ENCODE data around the gene TEX11.

TEX11 gene

DNA sequence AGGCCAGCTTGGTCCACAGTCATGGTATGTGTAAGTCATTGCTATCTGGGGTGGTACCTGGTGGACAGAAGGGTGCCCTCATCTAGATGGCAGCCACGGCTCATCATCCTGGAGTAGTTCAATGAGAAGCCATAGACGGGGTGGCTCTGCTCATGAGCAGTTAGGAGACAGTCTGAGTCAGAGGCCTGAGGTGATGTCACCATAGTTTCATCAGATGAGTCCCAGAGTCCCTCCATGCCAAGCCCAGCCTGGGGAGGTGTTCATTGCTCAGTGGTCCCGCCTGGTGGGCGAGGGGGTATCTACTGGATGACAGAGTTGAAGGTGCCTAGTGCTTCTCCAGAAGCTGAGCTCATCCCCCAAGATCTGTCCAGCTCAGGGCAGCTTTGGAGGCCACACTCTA is 414.1 kb downstream of the TEX11 start:
- peak in 1 of 2 donors; percentile 32 for DNase-seq

DNA sequence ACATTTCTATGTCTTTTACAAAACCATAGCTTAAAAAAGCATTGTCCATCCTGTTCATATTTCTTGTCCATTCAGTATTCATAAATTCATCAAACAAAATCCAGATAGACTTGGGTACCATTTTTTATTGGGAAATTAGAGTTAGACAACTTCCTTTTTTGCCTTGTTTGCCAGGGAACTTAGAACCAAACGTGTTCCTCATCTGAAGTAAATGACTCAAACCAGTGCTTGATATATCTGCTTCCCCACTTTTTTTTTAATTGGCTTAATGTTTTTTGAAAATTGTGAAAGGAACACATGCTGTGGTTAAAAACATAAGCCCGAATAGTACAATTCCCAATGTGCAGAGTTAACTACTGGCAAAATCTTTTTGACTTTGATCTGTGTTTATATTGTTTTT is 419.7 kb downstream of the TEX11 start:
- peak; percentile 42 to 51 for DNase-seq

DNA sequence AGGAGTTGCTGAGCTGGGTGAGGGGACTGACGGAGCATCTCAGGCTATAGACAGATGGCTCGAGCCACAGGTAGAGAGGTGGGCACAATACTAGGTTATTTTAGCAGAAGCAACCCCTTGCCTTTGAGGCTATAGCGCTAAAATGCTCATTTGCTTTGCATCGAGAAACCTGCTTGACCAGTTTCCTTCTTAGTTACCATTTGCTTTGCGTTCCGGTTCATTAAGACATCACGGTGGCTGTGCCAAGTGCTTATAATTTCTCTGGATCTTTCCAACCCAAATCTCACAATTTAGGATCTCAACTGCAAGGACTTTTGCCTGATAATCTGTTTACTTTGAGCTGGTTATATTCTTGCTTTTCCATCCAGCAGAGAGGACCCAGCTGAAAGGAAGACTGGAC is 423.0 kb downstream of the TEX11 start:
- no peak for DNase-seq

DNA sequence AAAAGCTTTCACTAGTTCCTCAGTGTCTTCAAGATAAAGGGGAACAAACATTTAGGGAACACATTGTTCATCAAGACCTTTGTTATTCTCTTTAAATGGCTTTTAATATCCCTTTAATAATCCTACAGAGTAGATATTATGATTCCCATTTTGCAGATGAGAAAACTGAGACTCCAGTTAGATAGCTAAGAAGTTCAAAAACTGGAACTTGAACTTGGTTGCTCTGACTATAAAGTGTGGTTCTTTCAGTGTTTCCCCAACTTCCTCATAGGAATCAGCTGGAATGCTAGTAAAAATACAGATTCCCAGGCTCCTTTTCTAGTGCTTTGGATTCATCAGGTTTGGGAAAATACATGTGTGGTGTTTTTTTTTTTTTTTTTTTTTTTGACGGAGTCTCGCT is 426.2 kb downstream of the TEX11 start:
- peak in 1 of 2 donors; percentile 42 for DNase-seq

DNA sequence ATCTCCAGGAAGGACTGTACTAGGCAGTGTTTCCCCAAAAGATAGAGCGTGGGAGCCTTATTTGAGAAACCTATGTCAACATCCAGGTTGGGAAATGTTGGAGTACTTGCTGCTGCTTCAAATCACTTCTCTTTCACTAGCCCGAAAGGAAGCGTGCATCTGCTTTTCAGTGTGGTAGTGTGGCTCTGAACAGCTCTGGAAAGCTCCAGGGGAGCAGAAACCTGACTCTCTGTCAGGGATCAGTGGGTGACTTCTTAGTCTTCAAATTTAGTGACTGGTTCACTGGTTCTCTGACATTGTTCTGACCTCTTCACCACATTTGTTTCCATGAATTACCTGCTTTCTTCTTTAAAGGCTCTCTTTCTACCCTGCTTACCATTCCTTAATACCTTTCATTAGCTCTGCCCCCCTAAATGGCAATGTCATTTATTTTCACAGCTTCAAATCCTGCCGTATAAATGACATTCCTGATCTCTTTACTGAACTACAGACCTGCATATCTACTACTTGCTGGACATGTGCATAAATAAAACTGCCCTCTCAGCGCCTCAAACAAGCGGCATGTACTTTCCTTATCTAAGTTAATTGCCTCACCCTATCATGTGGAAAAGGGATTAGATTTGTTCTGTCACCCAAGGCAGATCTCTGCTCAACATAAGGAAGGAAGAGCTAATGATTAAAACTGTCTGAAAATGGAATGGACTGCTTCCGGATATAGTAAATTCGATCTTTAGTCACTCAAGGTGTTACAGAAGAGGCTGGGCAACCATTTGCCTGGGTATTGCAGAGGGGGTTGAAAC is 426.8 kb downstream of the TEX11 start:
- peak; percentile 77 to 81 for DNase-seq

DNA sequence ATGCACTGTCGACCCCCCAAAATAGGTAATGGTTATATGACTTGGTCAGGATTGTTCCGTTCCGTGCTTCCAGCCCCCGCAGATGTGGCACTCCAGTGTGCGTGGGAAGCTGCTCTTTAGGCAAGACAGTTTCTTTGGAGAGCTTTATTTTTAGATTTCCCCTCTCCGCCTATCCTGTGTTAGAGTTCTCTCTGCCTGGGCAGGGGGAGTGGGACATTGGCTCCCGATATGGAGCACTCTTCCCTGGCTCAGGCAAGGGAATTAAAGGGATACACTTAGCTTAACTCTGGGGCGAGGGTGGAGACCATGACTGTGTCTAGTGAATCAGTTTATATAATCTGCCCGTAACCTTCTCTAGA is 427.9 kb downstream of the TEX11 start:
- no peak for DNase-seq

DNA sequence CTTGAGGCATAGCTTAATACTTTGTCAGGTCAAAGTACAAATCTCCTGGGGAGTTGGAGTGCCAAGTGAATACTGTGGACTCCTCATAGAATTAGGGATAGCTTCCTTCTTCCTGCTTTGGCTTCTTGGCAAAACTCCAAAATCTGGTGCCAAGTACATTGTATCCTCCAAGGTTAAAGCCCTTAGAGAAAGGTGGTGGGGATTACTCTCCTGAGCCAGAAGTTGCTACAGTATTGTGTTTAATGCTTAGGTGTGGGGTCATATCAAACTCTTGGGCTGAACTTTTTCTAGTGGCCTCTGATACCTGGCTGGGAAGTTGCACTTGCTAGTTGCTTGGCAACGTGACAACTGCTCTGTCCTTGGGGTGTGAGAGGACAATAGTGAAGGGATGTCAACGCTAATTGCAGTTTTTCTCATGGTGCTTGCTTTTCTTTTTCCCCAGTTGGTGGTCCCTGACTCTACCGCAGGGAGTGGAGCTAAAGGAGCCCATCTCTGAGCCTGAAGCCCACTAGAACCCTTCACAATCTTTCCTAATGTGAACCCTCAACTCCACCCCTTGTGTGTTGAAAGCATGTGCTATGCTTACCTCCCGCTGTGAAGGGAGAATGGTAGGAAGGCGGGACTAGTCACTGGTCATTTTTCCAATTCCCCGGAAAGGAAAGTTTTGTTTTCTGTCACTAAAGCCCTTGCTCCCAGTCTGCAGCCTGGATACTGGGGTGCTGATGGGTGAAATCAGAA is 428.4 kb downstream of the TEX11 start:
- DNase-seq, result no peak

DNA sequence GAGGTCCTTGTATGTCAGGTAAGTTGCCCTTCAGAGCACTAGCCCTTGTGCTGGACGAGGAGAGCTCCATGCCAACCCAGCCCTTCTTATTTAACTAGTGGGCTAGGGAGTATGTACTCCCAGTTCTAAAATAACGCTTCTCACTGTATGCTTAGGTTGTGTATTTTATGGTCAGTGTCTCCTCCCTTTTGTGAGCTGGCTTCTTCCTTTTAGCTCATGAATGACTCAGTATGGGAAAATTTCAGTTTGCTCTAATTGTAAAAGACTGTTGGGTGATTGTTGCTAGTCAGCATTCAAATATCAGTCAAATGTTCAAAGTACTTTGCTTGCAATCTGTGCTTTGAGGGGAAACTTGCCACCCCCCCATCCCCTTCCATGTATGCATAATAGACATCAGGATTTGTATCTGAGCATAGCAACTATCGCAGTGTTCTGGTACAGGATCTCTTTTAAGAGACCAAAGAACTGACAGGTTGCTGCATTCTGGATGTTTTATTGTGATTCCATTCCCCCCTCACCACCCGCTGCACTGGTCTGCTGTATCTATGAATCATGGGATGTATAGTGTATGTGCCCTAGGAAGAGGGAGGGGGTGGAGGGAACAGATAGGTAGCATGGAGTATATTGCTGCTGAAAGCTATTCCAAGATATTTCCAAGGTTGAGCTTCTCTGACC is 429.1 kb downstream of the TEX11 start:
- DNase-seq, result no peak
